WERI-Rb-1 (cell line): ENCODE data around the gene LMX1A.

ENCODE experiments used
- DNase-seq: peaks from one replicate; pipeline ENCODE4 v3.0.0-alpha.2; 2020
- H3K27ac ChIP-seq: fragments of 250-450 bp; sonication (Bioruptor Pico); 2 replicates; pipeline ENCODE4 v1.5.1; 2020; ENCODE audit warnings: mild to moderate bottlenecking, moderate library complexity
- H3K27me3 ChIP-seq: fragments of 250-450 bp; sonication (Bioruptor Pico); 2 replicates; pipeline ENCODE4 v1.5.1; 2021; ENCODE audit warnings: mild to moderate bottlenecking, low read depth, moderate library complexity; ENCODE audit not compliant: insufficient read depth, severe bottlenecking
- H3K36me3 ChIP-seq: fragments of 250-450 bp; sonication (Bioruptor Pico); 2 replicates; pipeline ENCODE4 v1.5.1; 2020; ENCODE audit warnings: mild to moderate bottlenecking, moderate library complexity
- H3K4me3 ChIP-seq: 2 replicates; pipeline ENCODE4 v1.5.1; 2011; ENCODE audit warnings: low read depth, mild to moderate bottlenecking, control low read depth, low read length
- H3K9me3 ChIP-seq: fragments of 250-450 bp; sonication (Bioruptor Pico); 2 replicates; pipeline ENCODE4 v1.5.1; 2021; ENCODE audit warnings: mild to moderate bottlenecking, moderate library complexity; ENCODE audit not compliant: severe bottlenecking
- CTCF ChIP-seq: IDR thresholded peaks from 2 replicates; pipeline ENCODE4 v1.5.1; 2011; ENCODE audit warnings: low read depth, mild to moderate bottlenecking, control low read depth, inconsistent platforms, low read length

The LMX1A gene

GRCh38 chr1:165375623-165376022 lies 19.1 kb upstream of the LMX1A start:
- Histone ChIP-seq H3K36me3 (no peaks in the 10 kb centered on the region), H3K27me3 (no peaks in the 10 kb centered on the region), H3K27ac (no peak overlapping the region), H3K9me3 (no peaks in the 10 kb centered on the region), H3K4me3 (no peak overlapping the region)
- DNase-seq, result no peak
- no peak for TF ChIP-seq CTCF

GRCh38 chr1:165371588-165372225 lies 15.2 kb upstream of the LMX1A start:
- H3K4me3 ChIP-seq, result no peak overlapping the region
- H3K27me3 ChIP-seq, result no peaks in the 10 kb centered on the region
- TF ChIP-seq CTCF, result no peak
- no peaks in the 10 kb centered on the region for H3K36me3 ChIP-seq
- H3K9me3 ChIP-seq, result no peaks in the 10 kb centered on the region
- H3K27ac ChIP-seq, result no peak overlapping the region
- no peak for DNase-seq

- Histone ChIP-seq H3K27me3 (no peaks in the 10 kb centered on the region), H3K9me3 (no peaks in the 10 kb centered on the region), H3K36me3 (no peaks in the 10 kb centered on the region), H3K4me3 (no peak overlapping the region), H3K27ac (no peak overlapping the region)
- DNase-seq, result peak; percentile 65
- TF ChIP-seq CTCF, result peak; percentile 94
These were observed 12.8 kb upstream of the LMX1A start for GRCh38 chr1:165369255-165369848.

- no peaks in the 10 kb centered on the region for H3K9me3 ChIP-seq
- H3K27me3 ChIP-seq, result no peaks in the 10 kb centered on the region
- peak; percentile 89 for DNase-seq
- TF ChIP-seq CTCF, result peak; percentile 93
- H3K36me3 ChIP-seq, result no peaks in the 10 kb centered on the region
- no peak overlapping the region for H3K4me3 ChIP-seq
- no peak overlapping the region for H3K27ac ChIP-seq
These were observed 11.0 kb upstream of the LMX1A start for GRCh38 chr1:165367375-165367993.

- Histone ChIP-seq H3K36me3 (no peaks in the 10 kb centered on the region), H3K9me3 (no peaks in the 10 kb centered on the region), H3K27ac (no peak overlapping the region), H3K4me3 (no peak overlapping the region), H3K27me3 (no peaks in the 10 kb centered on the region)
- no peak for TF ChIP-seq CTCF
- DNase-seq, result no peak
These were observed 8.8 kb upstream of the LMX1A start for GRCh38 chr1:165365341-165365740.
